Astrocyte (in vitro differentiated cells and primary cell): Measurements from ENCODE around the gene LRRC28. TPM values are rescaled to one million over a fixed set of nuclear protein-coding genes. Genes with fewer than 3 reads are reported as not detected.
A peak's percentile ranks its signal among the peaks of the same experiment; 100 is the strongest.

Experiments
- DNase-seq: peaks from one replicate; pipeline ENCODE4 v3.0.0-alpha.2; 2010; ENCODE audit warnings: low read depth
- FAIRE-seq: peaks from 2 replicates; lab custom pipeline; 2011; peaks lifted over from hg19 to GRCh38; lab: Jason Lieb, UNC
- H2AFZ ChIP-seq: 2 replicates; pipeline ENCODE4 v1.6.0; 2012; ENCODE audit warnings: low read depth, low read length, inconsistent platforms
- H3K27ac ChIP-seq: 2 replicates; pipeline ENCODE4 v1.5.1; 2011; ENCODE audit warnings: low read depth, low read length, inconsistent platforms
- H3K27me3 ChIP-seq: 2 replicates; pipeline ENCODE4 v1.6.0; 2011; ENCODE audit warnings: low read length, inconsistent platforms; ENCODE audit not compliant: insufficient read depth
- H3K36me3 ChIP-seq: 2 replicates; pipeline ENCODE4 v1.5.1; 2011; ENCODE audit warnings: low read length, inconsistent platforms; ENCODE audit not compliant: insufficient read depth
- H3K4me1 ChIP-seq: 2 replicates; pipeline ENCODE4 v1.5.1; 2011; ENCODE audit warnings: low read length, inconsistent platforms; ENCODE audit not compliant: insufficient read depth
- H3K4me2 ChIP-seq: 2 replicates; pipeline ENCODE4 v1.6.0; 2012; ENCODE audit warnings: low read length, inconsistent platforms
- H3K4me3 ChIP-seq: 2 replicates; pipeline ENCODE4 v1.5.1; 2011; ENCODE audit warnings: low read depth, mild to moderate bottlenecking, low read length, inconsistent platforms; ENCODE audit not compliant: insufficient read depth
- H3K79me2 ChIP-seq: 2 replicates; pipeline ENCODE4 v1.6.0; 2012; ENCODE audit warnings: mild to moderate bottlenecking, low read length, inconsistent platforms; ENCODE audit not compliant: insufficient read depth
- H3K9ac ChIP-seq: 2 replicates; pipeline ENCODE4 v1.6.0; 2012; ENCODE audit warnings: mild to moderate bottlenecking, low read length, inconsistent platforms
- H3K9me3 ChIP-seq: 2 replicates; pipeline ENCODE4 v1.5.1; 2012; ENCODE audit warnings: low read depth, mild to moderate bottlenecking, low read length, inconsistent platforms; ENCODE audit not compliant: insufficient read depth
- H4K20me1 ChIP-seq: 2 replicates; pipeline ENCODE4 v1.6.0; 2012; ENCODE audit warnings: low read length, inconsistent platforms; ENCODE audit not compliant: insufficient read depth
- H3K27ac Mint-ChIP-seq: one replicate; pipeline ENCODE4 v1.8.0; 2021; ENCODE audit warnings: mild to moderate bottlenecking, mixed read lengths; ENCODE audit not compliant: unreplicated experiment
- H3K27me3 Mint-ChIP-seq: one replicate; pipeline ENCODE4 v1.8.0; 2021; ENCODE audit warnings: low read depth, mixed read lengths; ENCODE audit not compliant: unreplicated experiment
- H3K36me3 Mint-ChIP-seq: one replicate; pipeline ENCODE4 v1.8.0; 2021; ENCODE audit warnings: low read depth, mixed read lengths; ENCODE audit not compliant: unreplicated experiment
- H3K4me1 Mint-ChIP-seq: one replicate; pipeline ENCODE4 v1.8.0; 2021; ENCODE audit warnings: low read depth, mixed read lengths; ENCODE audit not compliant: unreplicated experiment
- H3K4me3 Mint-ChIP-seq: one replicate; pipeline ENCODE4 v1.8.0; 2021; ENCODE audit warnings: mild to moderate bottlenecking, moderate library complexity, mixed read lengths; ENCODE audit not compliant: unreplicated experiment
- H3K9me3 Mint-ChIP-seq: one replicate; pipeline ENCODE4 v1.8.0; 2021; ENCODE audit warnings: mild to moderate bottlenecking, mixed read lengths; ENCODE audit not compliant: unreplicated experiment
- CTCF ChIP-seq: IDR thresholded peaks from 2 replicates; pipeline ENCODE4 v1.5.1; 2011; ENCODE audit warnings: low read depth, mild to moderate bottlenecking, inconsistent platforms, low read length, moderate library complexity; ENCODE audit not compliant: insufficient read depth
- EZH2 ChIP-seq: IDR thresholded peaks from 2 replicates; pipeline ENCODE4 v1.6.1; 2012; ENCODE audit warnings: mild to moderate bottlenecking, low read length, inconsistent platforms; ENCODE audit not compliant: insufficient read depth
- total RNA-seq: library from RNA; stranded (reverse); gene quantifications from 2 replicates; pipeline ENCODE4 v1.2.1, GENCODE V29; 2021

Gene LRRC28
- total RNA-seq, 1 donor from 2014 or later = 28.1 TPM

- Mint-ChIP-seq H3K4me1 (peaks cover 14% of the 10 kb centered on the region), H3K4me3 (no peak overlapping the region), H3K27me3 (peaks cover 31% of the 10 kb centered on the region), H3K27ac (no peak overlapping the region), H3K36me3 (no peaks in the 10 kb centered on the region), H3K9me3 (no peaks in the 10 kb centered on the region)
- FAIRE-seq (no peak), DNase-seq (no peak)
- Histone ChIP-seq H3K9me3 (no peaks in the 10 kb centered on the region), H3K9ac (no peak overlapping the region), H3K79me2 (no peaks in the 10 kb centered on the region), H3K4me3 (no peak overlapping the region), H4K20me1 (no peaks in the 10 kb centered on the region), H3K27me3 (no peaks in the 10 kb centered on the region), H3K4me1 (peaks cover 20% of the 10 kb centered on the region), H3K4me2 (no peak overlapping the region), H3K36me3 (no peaks in the 10 kb centered on the region), H2AFZ (no peak overlapping the region), H3K27ac (no peak overlapping the region)
- TF ChIP-seq EZH2 (no peak), CTCF (no peak)
These were observed 185.4 kb downstream of the LRRC28 start for GRCh38 chr15:99436542-99437314.

GRCh38 chr15:99437315-99438223 lies 186.3 kb downstream of the LRRC28 start:
- no peak overlapping the region for H3K4me3 ChIP-seq
- H3K4me2 ChIP-seq = no peak overlapping the region
- H2AFZ ChIP-seq = peak overlapping the region; percentile 74
- Mint-ChIP-seq H3K27ac (peak overlapping the region; percentile 18), H3K4me1 (peaks cover 22% of the 10 kb centered on the region), H3K36me3 (no peaks in the 10 kb centered on the region), H3K27me3 (peaks cover 28% of the 10 kb centered on the region), H3K4me3 (no peak overlapping the region), H3K9me3 (no peaks in the 10 kb centered on the region)
- FAIRE-seq (no peak), DNase-seq (no peak)
- H3K9ac ChIP-seq = no peak overlapping the region
- H3K9me3 ChIP-seq = no peaks in the 10 kb centered on the region
- H3K79me2 ChIP-seq = no peaks in the 10 kb centered on the region
- H3K27ac ChIP-seq = no peak overlapping the region
- H3K36me3 ChIP-seq = no peaks in the 10 kb centered on the region
- no peaks in the 10 kb centered on the region for H3K27me3 ChIP-seq
- peaks cover 28% of the 10 kb centered on the region for H3K4me1 ChIP-seq
- no peaks in the 10 kb centered on the region for H4K20me1 ChIP-seq
- TF ChIP-seq EZH2 (no peak), CTCF (no peak)
